HepG2 (cell line): Measurements from ENCODE around the gene ARHGEF40. TPM values are rescaled to one million over a fixed set of nuclear protein-coding genes. Genes with fewer than 3 reads are reported as not detected.

Experiments
- ARID4A ChIP-seq: sonication (generic); formaldehyde crosslinking; IDR thresholded peaks from 2 replicates; pipeline ENCODE4 v1.5.0; 2020; ENCODE audit warnings: mild to moderate bottlenecking, missing genetic modification reagents, borderline replicate concordance
- BRCA1 ChIP-seq: sonication (generic); formaldehyde crosslinking; IDR thresholded peaks from 2 replicates; pipeline ENCODE4 v1.4.0; 2020; ENCODE audit warnings: missing genetic modification reagents
- CBFB ChIP-seq: sonication (generic); formaldehyde crosslinking; IDR thresholded peaks from 2 replicates; pipeline ENCODE4 v1.4.0; 2020; ENCODE audit warnings: missing genetic modification reagents
- ETS1 ChIP-seq: sonication (generic); formaldehyde crosslinking; IDR thresholded peaks from 2 replicates; pipeline ENCODE4 v1.4.0; 2020; ENCODE audit warnings: missing genetic modification reagents
- ETV6 ChIP-seq: sonication (generic); formaldehyde crosslinking; conservative IDR thresholded peaks from 2 replicates; pipeline ENCODE4 v1.4.0; 2020; ENCODE audit warnings: missing genetic modification reagents
- FOXO4 ChIP-seq: sonication (generic); formaldehyde crosslinking; conservative IDR thresholded peaks from 2 replicates; pipeline ENCODE4 v1.8.1; 2023; ENCODE audit warnings: missing genetic modification reagents
- IRX3 ChIP-seq: sonication (generic); formaldehyde crosslinking; IDR thresholded peaks from 2 replicates; pipeline ENCODE4 v1.8.1; 2023; ENCODE audit warnings: mild to moderate bottlenecking, low read depth, missing genetic modification reagents, borderline replicate concordance
- KLF6 ChIP-seq: IDR thresholded peaks from 2 replicates; pipeline ENCODE4 v1.8.0; 2016; ENCODE audit warnings: missing biosample characterization, missing genetic modification reagents
- ZBTB43 ChIP-seq: sonication (generic); formaldehyde crosslinking; conservative IDR thresholded peaks from 2 replicates; pipeline ENCODE4 v1.4.0; 2020; ENCODE audit warnings: missing genetic modification reagents
- ZHX2 ChIP-seq, 2 experiments: sonication (generic) in 1 of 2; formaldehyde crosslinking in 1 of 2; IDR thresholded peaks; 2 replicates each; pipeline versions ENCODE4 v1.6.1 to v1.9.0; 2014 to 2022; ENCODE audit warnings: antibody characterized with exemption in 1 of 2, borderline replicate concordance in 1 of 2, inconsistent platforms in 1 of 2, low read depth in 1 of 2, missing genetic modification reagents in 1 of 2
- ZMYM3 ChIP-seq: sonication (generic); formaldehyde crosslinking; IDR thresholded peaks from 2 replicates; pipeline ENCODE4 v1.5.1; 2020; ENCODE audit warnings: mild to moderate bottlenecking, missing genetic modification reagents
- ZNF709 ChIP-seq: sonication (generic); formaldehyde crosslinking; IDR thresholded peaks from 2 replicates; pipeline ENCODE4 v1.5.0; 2020; ENCODE audit warnings: mild to moderate bottlenecking, missing genetic modification reagents
- ZNF784 ChIP-seq: sonication (generic); formaldehyde crosslinking; IDR thresholded peaks from 2 replicates; pipeline ENCODE4 v1.5.1; 2020; ENCODE audit warnings: missing genetic modification reagents, mild to moderate bottlenecking, borderline replicate concordance
- polyA plus RNA-seq, 8 experiments: library from polyadenylated mRNA; depleted of rRNA in 3 of 8; stranded (reverse) in 7 of 8; unstranded in 1 of 8; fragments of >200 nt; fragmentation: Illumina TruSeq in 4 of 8; extraction: Trizol in 4 of 8; gene quantifications; 2 replicates each; pipeline versions ENCODE4 v1.2.1 to v1.2.3, GENCODE V29; 2011 to 2016; ENCODE audit warnings: low read depth in 4 of 8, missing spikeins in 1 of 8, mixed read lengths in 1 of 8; ENCODE audit not compliant: insufficient read depth in 1 of 8
- total RNA-seq, 5 experiments: library from RNA; depleted of rRNA; stranded (reverse); fragments of >200 nt; fragmentation: Illumina TruSeq; extraction: Trizol; gene quantifications; 2 replicates each; pipeline ENCODE4 v1.2.3, GENCODE V29; 2016; ENCODE audit warnings: low read depth in 1 of 5

Gene ARHGEF40
- total and polyA plus RNA-seq, 2 of the 13 experiments (the other 11 are each of a cell fraction or from before 2014, with no cell fraction given), result 28.1 to 78.1 TPM

- TF ChIP-seq ZHX2 (IDR thresholded peaks at IDR 0.05; ENCODE audit: low read depth), result no peak
- no peak for TF ChIP-seq ZHX2 (CRISPR knock-in tag; IDR thresholded peaks at IDR 0.05; ENCODE audit: borderline replicate concordance)
- no peak for TF ChIP-seq KLF6 (CRISPR knock-in tag)
- TF ChIP-seq ZNF709 (CRISPR knock-in tag), result no peak; the same call in 1 of the 2 replicates
- no peak for TF ChIP-seq IRX3 (CRISPR knock-in tag)
- no peak for TF ChIP-seq ZBTB43 (CRISPR knock-in tag)
- TF ChIP-seq FOXO4 (CRISPR knock-in tag), result no peak
- no peak for TF ChIP-seq ZNF784
- no peak for TF ChIP-seq ETS1
- TF ChIP-seq ETV6 (CRISPR knock-in tag), result no peak
- no peak; the same call in 1 of the 2 replicates for TF ChIP-seq ARID4A (CRISPR knock-in tag)
- TF ChIP-seq BRCA1 (CRISPR knock-in tag), result no peak
- no peak; the same call in none of the 2 replicates for TF ChIP-seq ZMYM3
- no peak for TF ChIP-seq CBFB (CRISPR knock-in tag)
These were observed 34.5 kb downstream of the ARHGEF40 start (continued) for GRCh38 chr14:21104448-21105060.
